ENCODE data around the gene KCTD20.

- TF ChIP-seq CTCFL (IDR thresholded peaks at IDR 0.05; ENCODE audit: borderline replicate concordance, insufficient read depth, low read depth, low read length, poor library complexity, severe bottlenecking) (no peak), ZNF263 (CRISPR knock-in tag; IDR thresholded peaks at IDR 0.05; ENCODE audit: borderline replicate concordance) (no peak), ATF7 (IDR thresholded peaks at IDR 0.05) (no peak), NCOA6 (IDR thresholded peaks at IDR 0.05) (no peak), TCF3 (CRISPR knock-in tag; IDR thresholded peaks at IDR 0.05) (no peak), MAFF (IDR thresholded peaks at IDR 0.05; ENCODE audit: low read length) (no peak)
Observed at GRCh38 chr6:36484736-36485135, 41.9 kb downstream of the KCTD20 start.
